Measurements from ENCODE around the gene ADAM30.

Gene ADAM30

GRCh38 chr1:119896303-119896702, at the start of gene ADAM30:
TSS of gene ADAM30 (minus strand) at chr1:119896515. CDS start at chr1:119896336, 179 bp downstream.
- DNase-seq, result no peak

GRCh38 chr1:119943216-119943615, 46.9 kb upstream of the ADAM30 start:
- no peak for DNase-seq

- no peak for DNase-seq
These were observed 45.1 kb upstream of the ADAM30 start for GRCh38 chr1:119941392-119941791.

GRCh38 chr1:119940697-119941096, 44.4 kb upstream of the ADAM30 start:
- DNase-seq, result no peak

- DNase-seq, result no peak
These were observed 40.9 kb upstream of the ADAM30 start for GRCh38 chr1:119937198-119937597.

- DNase-seq, result no peak
These were observed 39.6 kb upstream of the ADAM30 start for GRCh38 chr1:119935915-119936314.

- no peak for DNase-seq
These were observed 39.1 kb upstream of the ADAM30 start for GRCh38 chr1:119935373-119935772.

- DNase-seq, result no peak
These were observed 37.1 kb upstream of the ADAM30 start for GRCh38 chr1:119933397-119933796.

- DNase-seq, result no peak
These were observed 33.5 kb upstream of the ADAM30 start for GRCh38 chr1:119929643-119930315.

GRCh38 chr1:119926553-119926952, 30.2 kb upstream of the ADAM30 start:
- no peak for DNase-seq

GRCh38 chr1:119924948-119925898, 28.9 kb upstream of the ADAM30 start:
- no peak for DNase-seq

GRCh38 chr1:119920104-119920968, 24.0 kb upstream of the ADAM30 start:
- DNase-seq, result no peak

GRCh38 chr1:119919241-119919640, 22.9 kb upstream of the ADAM30 start:
- no peak for DNase-seq

- no peak for DNase-seq
These were observed 22.0 kb upstream of the ADAM30 start for GRCh38 chr1:119918301-119918700.

GRCh38 chr1:119917304-119918055, 21.2 kb upstream of the ADAM30 start:
- DNase-seq, result no peak

- no peak for DNase-seq
These were observed 19.2 kb upstream of the ADAM30 start for GRCh38 chr1:119915517-119915916.

GRCh38 chr1:119914071-119914470, 17.8 kb upstream of the ADAM30 start:
- DNase-seq, result no peak

GRCh38 chr1:119912963-119913362, 16.6 kb upstream of the ADAM30 start:
- no peak for DNase-seq

- DNase-seq, result no peak
These were observed 15.5 kb upstream of the ADAM30 start for GRCh38 chr1:119911775-119912174.

GRCh38 chr1:119910618-119911017, 14.3 kb upstream of the ADAM30 start:
- DNase-seq, result no peak

GRCh38 chr1:119909890-119910596, 13.7 kb upstream of the ADAM30 start:
- no peak for DNase-seq

GRCh38 chr1:119908661-119909060, 12.3 kb upstream of the ADAM30 start:
- no peak for DNase-seq

Data from CD4-positive, alpha-beta T cell treated with Interferon alpha-2 for 1 hour (primary cell).